HEK293T (cell line): ENCODE results near the gene HYAL3.
"Not testable (repeated sequence)": the region's sequence is repeated elsewhere in the genome, so short reads cannot be mapped to it uniquely, and the experiment has no call there.

ENCODE experiments used
- CTCF ChIA-PET: fragments of 350-600 bp; formaldehyde crosslinking; extraction: SDS; loops from one replicate; lab custom pipeline; 2021; ENCODE audit warnings: antibody characterized with exemption, inconsistent platforms; lab: Yijun Ruan, JAX
- POLR2A ChIA-PET: fragments of 350-600 bp; formaldehyde crosslinking; extraction: SDS; loops from one replicate; lab custom pipeline; 2020; ENCODE audit warnings: antibody characterized with exemption, inconsistent platforms; lab: Yijun Ruan, JAX
- DNase-seq: peaks from one replicate; pipeline ENCODE4 v3.0.0; 2012; ENCODE audit warnings: mixed read lengths; ENCODE audit errors: extremely low spot score
- ARNT ChIP-seq: fragments of 450-650 bp; IDR thresholded peaks from 2 replicates; pipeline ENCODE4 v1.6.1; 2017; ENCODE audit warnings: mild to moderate bottlenecking
- BHLHE40 ChIP-seq: fragments of 450-650 bp; IDR thresholded peaks from 2 replicates; pipeline ENCODE4 v1.6.1; 2016; ENCODE audit warnings: mild to moderate bottlenecking, moderate library complexity, borderline replicate concordance
- CTBP1 ChIP-seq: fragments of 450-650 bp; IDR thresholded peaks from 2 replicates; pipeline ENCODE4 v1.6.1; 2016; ENCODE audit warnings: borderline replicate concordance
- ELF4 ChIP-seq: fragments of 450-650 bp; IDR thresholded peaks from 2 replicates; pipeline ENCODE4 v1.6.1; 2017; ENCODE audit warnings: antibody characterized with exemption
- FOXA1 ChIP-seq: fragments of 450-650 bp; IDR thresholded peaks from 2 replicates; pipeline ENCODE4 v1.6.1; 2016; ENCODE audit warnings: mild to moderate bottlenecking
- FOXK2 ChIP-seq: fragments of 450-650 bp; IDR thresholded peaks from 2 replicates; pipeline ENCODE4 v1.6.1; 2016; ENCODE audit warnings: mild to moderate bottlenecking
- FOXM1 ChIP-seq: fragments of 450-650 bp; IDR thresholded peaks from 2 replicates; pipeline ENCODE4 v1.6.1; 2017; ENCODE audit warnings: mild to moderate bottlenecking, borderline replicate concordance
- HDGF ChIP-seq: fragments of 450-650 bp; IDR thresholded peaks from 2 replicates; pipeline ENCODE4 v1.6.1; 2017; ENCODE audit warnings: antibody characterized with exemption, borderline replicate concordance
- L3MBTL2 ChIP-seq: fragments of 450-650 bp; conservative IDR thresholded peaks from 2 replicates; pipeline ENCODE4 v1.6.1; 2016; ENCODE audit warnings: mild to moderate bottlenecking
- LEF1 ChIP-seq: fragments of 450-650 bp; IDR thresholded peaks from 2 replicates; pipeline ENCODE4 v1.6.1; 2017; ENCODE audit warnings: mild to moderate bottlenecking, borderline replicate concordance
- NFRKB ChIP-seq: fragments of 450-650 bp; IDR thresholded peaks from 2 replicates; pipeline ENCODE4 v1.6.1; 2016; ENCODE audit warnings: mild to moderate bottlenecking, moderate library complexity
- SP1 ChIP-seq: fragments of 450-650 bp; IDR thresholded peaks from 2 replicates; pipeline ENCODE4 v1.6.1; 2017
- SUZ12 ChIP-seq: fragments of 450-650 bp; IDR thresholded peaks from 2 replicates; pipeline ENCODE4 v1.6.1; 2016; ENCODE audit warnings: mild to moderate bottlenecking
- TARDBP ChIP-seq: fragments of 450-650 bp; IDR thresholded peaks from 2 replicates; pipeline ENCODE4 v1.6.1; 2016
- ZNF384 ChIP-seq: fragments of 450-650 bp; IDR thresholded peaks from 2 replicates; pipeline ENCODE4 v1.6.1; 2016
- TF ChIP-seq, protein P1 (sequence below): fragments of 450-650 bp; IDR thresholded peaks from 2 replicates; pipeline ENCODE4 v1.6.1; 2016

HYAL3 gene

GRCh38 chr3:50248387-50248786 lies 50.8 kb downstream of the HYAL3 start:
- POLR2A ChIA-PET, result interaction anchor here (1.2 to 1.6 kb wide), 2 partner anchors 11 to 12 kb away, joined by 3 to 7 read pairs; no protein-coding TSS in a partner anchor
- CTCF ChIA-PET, result interaction anchor here (0.8 to 2.7 kb wide), 2 partner anchors 11 to 54 kb away, joined by 5 to 31 read pairs; no protein-coding TSS in a partner anchor
- TF ChIP-seq ARNT (no peak), ZNF384 (no peak)
- no peak for DNase-seq

GRCh38 chr3:50246517-50246954 lies 52.7 kb downstream of the HYAL3 start:
- POLR2A ChIA-PET, result interaction anchor here (0.7 to 1.9 kb wide), 13 partner anchors 9 to 91 kb away, joined by 3 to 18 read pairs (median 4); partner anchors contain the start of genes GNAI2 and TUSC2
- no peak for TF ChIP-seq LEF1
- no peak for TF ChIP-seq SUZ12
- TF ChIP-seq ARNT, result no peak
- TF ChIP-seq FOXM1, result no peak
- no peak for TF ChIP-seq CTBP1
- no peak for TF ChIP-seq ZNF384
- no peak for TF ChIP-seq BHLHE40
- no peak for TF ChIP-seq NFRKB
- no peak for TF ChIP-seq L3MBTL2
- no peak for TF ChIP-seq FOXA1
- no peak for TF ChIP-seq SP1
- no peak for TF ChIP-seq FOXK2
- TF ChIP-seq, protein P1, sequence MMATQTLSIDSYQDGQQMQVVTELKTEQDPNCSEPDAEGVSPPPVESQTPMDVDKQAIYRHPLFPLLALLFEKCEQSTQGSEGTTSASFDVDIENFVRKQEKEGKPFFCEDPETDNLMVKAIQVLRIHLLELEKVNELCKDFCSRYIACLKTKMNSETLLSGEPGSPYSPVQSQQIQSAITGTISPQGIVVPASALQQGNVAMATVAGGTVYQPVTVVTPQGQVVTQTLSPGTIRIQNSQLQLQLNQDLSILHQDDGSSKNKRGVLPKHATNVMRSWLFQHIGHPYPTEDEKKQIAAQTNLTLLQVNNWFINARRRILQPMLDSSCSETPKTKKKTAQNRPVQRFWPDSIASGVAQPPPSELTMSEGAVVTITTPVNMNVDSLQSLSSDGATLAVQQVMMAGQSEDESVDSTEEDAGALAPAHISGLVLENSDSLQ, result no peak
- TF ChIP-seq ELF4, result no peak
- no peak for TF ChIP-seq TARDBP
- no peak for DNase-seq
- CTCF ChIA-PET, result interaction anchor here (0.6 to 2.7 kb wide), 24 partner anchors 9 to 120 kb away, joined by 3 to 32 read pairs (median 4); partner anchors contain the start of genes GNAI2 and SEMA3B

DNA sequence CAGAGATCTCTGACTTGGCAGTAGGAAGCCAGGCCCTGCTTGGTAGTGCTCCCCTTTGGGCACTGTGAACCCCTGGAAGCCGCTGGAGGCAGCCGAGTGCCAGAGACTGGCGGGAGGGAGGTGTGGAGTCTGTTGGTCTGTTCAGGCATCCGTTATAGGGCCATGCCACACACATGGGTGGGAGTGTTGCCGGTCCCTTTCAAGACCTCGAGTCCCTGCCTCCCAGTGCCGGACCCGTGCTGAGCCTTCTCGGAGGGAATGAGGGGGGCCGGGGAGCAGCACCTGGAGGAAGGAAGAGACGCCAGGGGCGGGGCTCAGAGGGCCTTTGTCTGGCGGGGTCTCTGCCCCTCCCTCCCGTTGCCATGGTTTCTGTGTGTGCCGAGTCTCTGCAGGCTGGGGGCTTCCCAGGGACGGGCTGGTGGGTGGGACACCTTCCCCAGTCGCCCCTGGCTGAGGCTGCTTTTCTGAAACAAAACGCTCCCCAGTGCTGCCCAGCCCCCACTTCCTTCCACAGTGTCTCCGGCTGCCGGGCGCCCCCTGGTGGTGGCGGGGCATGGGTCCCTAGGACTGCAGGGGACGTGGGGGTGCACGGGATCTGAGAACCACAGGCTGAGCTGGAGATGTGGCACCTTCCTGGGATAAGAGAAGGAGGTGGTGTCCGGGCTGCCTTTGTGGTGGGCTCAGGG lies 53.2 kb downstream of the HYAL3 start:
- ChIA-PET POLR2A (interaction anchor here (0.7 to 1.9 kb wide), 13 partner anchors 8 to 91 kb away, joined by 3 to 18 read pairs (median 4); partner anchors contain the start of genes GNAI2 and TUSC2), CTCF (interaction anchor here (0.6 to 2.7 kb wide), 24 partner anchors 8 to 120 kb away, joined by 3 to 32 read pairs (median 4); partner anchors contain the start of genes GNAI2 and SEMA3B)
- DNase-seq, result peak; percentile 83
- TF ChIP-seq ARNT (peak; percentile 14; the same call in 1 of the 2 replicates), SUZ12 (no peak), FOXM1 (peak; percentile 65; the same call in 1 of the 2 replicates)

DNA sequence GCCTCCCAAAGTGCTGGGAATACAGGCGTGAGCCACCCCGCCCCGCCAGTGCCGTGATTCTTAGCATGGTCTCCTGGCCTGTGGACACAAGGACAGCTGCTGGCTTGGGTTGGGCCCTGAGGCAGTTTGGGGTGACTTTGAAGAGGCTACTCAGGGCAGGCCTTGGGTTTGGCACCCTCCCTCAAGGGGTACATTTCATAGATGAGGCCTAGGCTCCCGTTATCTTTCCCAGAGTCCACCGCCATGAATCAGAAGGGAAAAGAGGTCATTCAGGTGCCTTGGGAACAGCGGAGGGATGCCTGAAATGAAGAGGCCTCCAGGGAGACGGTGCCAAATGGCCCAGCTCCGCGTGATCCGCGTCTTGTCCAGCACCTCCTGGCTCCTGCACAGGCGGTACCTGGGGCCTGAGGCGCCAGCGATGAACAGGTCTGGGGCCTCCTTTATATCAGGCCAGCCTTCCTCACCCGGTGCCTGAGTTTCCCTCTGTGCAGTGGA lies 53.9 kb downstream of the HYAL3 start:
- DNase-seq, result no peak
- CTCF ChIA-PET, result no interaction called here
- POLR2A ChIA-PET, result no interaction called here
- TF ChIP-seq ELF4, result no peak
- TF ChIP-seq FOXA1, result no peak
- TF ChIP-seq FOXK2, result no peak
- TF ChIP-seq ARNT, result no peak
- no peak for TF ChIP-seq L3MBTL2
- TF ChIP-seq LEF1, result no peak
- TF ChIP-seq ZNF384, result no peak
- no peak for TF ChIP-seq HDGF
- TF ChIP-seq NFRKB, result no peak
- no peak for TF ChIP-seq CTBP1

GRCh38 chr3:50244813-50245212 lies 54.4 kb downstream of the HYAL3 start:
- DNase-seq, CTCF ChIA-PET: not testable (repeated sequence)
- POLR2A ChIA-PET, result interaction anchor here (1.5 to 1.8 kb wide), 2 partner anchors 9 to 16 kb away, joined by 7 to 9 read pairs; partner anchors contain the start of gene GNAI2

DNA sequence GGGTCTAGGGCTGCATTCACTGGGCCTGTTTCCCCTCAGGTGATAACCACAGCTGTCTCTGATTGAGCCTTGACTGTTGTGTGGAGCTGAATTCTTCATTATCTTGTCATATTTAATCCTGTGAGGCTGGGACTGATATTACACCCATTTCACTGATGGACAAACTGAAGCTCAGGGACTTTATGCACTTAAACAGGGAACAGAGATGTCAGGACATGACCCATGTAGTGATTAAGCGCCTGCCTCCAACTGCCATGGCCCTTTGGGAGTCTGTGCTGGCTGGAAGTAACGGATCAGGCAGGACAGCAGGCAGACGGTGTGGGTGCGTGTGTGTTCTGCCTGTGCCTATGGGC lies 55.7 kb downstream of the HYAL3 start:
- no peak for DNase-seq
- ChIA-PET POLR2A (interaction anchor here (1.5 to 1.8 kb wide), 2 partner anchors 8 to 15 kb away, joined by 7 to 9 read pairs; partner anchors contain the start of gene GNAI2), CTCF (interaction anchor here (1.0 kb wide), 1 partner anchor 11 kb away, joined by 3 read pairs; no protein-coding TSS in a partner anchor)
- TF ChIP-seq HDGF (no peak), L3MBTL2 (no peak)

GRCh38 chr3:50242851-50243542 lies 56.2 kb downstream of the HYAL3 start:
- CTCF ChIA-PET, result interaction anchor here (1.0 kb wide), 1 partner anchor 11 kb away, joined by 3 read pairs; no protein-coding TSS in a partner anchor
- TF ChIP-seq BHLHE40 (no peak), CTBP1 (no peak), TARDBP (no peak), LEF1 (no peak), ELF4 (no peak), SUZ12 (no peak), NFRKB (no peak), L3MBTL2 (no peak), FOXK2 (no peak), ARNT (no peak), ZNF384 (no peak), FOXA1 (no peak), HDGF (no peak), FOXM1 (no peak), SP1 (no peak)
- TF ChIP-seq, protein P1, result no peak
- DNase-seq, result no peak
- POLR2A ChIA-PET, result interaction anchor here (1.5 to 1.8 kb wide), 2 partner anchors 8 to 15 kb away, joined by 7 to 9 read pairs; partner anchors contain the start of gene GNAI2
